ENCODE results near the gene GNAI3. TPM values are rescaled to one million over a fixed set of nuclear protein-coding genes. Genes with fewer than 3 reads are reported as not detected.
A peak's percentile ranks its signal among the peaks of the same experiment; 100 is the strongest.

The GNAI3 gene
- total RNA-seq, 2 donors from 2014 or later = 7.8 to 8.8 TPM

DNA sequence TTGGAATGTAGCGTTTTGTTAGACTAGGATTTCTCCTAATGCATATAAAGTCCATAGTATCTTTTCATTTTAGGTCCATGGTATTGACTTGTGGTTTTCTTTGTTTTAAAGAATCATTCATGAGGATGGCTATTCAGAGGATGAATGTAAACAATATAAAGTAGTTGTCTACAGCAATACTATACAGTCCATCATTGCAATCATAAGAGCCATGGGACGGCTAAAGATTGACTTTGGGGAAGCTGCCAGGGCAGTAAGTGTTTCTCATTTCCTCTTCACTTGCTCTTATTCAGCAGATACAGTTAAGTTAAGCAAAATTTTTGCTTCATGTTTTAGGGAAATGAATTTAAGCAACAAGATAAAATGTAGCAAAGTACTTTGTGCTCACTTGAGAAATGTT, 25.4 kb downstream of the GNAI3 start:
- Mint-ChIP-seq H3K27ac (peak overlapping the region; percentile 67), H3K27me3 (no peaks in the 10 kb centered on the region), H3K4me1 (peaks cover 15% of the 10 kb centered on the region), H3K4me3 (no peak overlapping the region), H3K36me3 (ENCODE audit: low read depth) (peaks cover 2% of the 10 kb centered on the region)
- H3K9me3 ChIP-seq (ENCODE audit: control insufficient read depth, low read length, poor library complexity, severe bottlenecking) = no peaks in the 10 kb centered on the region
- no peak for ATAC-seq
- no peak for DNase-seq

- no peaks in the 10 kb centered on the region for H3K27me3 Mint-ChIP-seq
- H3K27ac Mint-ChIP-seq = no peak overlapping the region
- H3K9me3 ChIP-seq (ENCODE audit: control insufficient read depth, low read length, poor library complexity, severe bottlenecking) = no peaks in the 10 kb centered on the region
- no peak overlapping the region for H3K4me3 Mint-ChIP-seq
- H3K4me1 Mint-ChIP-seq = peaks cover 4% of the 10 kb centered on the region
- DNase-seq (no peak), ATAC-seq (no peak)
- H3K36me3 Mint-ChIP-seq (ENCODE audit: low read depth) = peaks cover 7% of the 10 kb centered on the region
Measured at GRCh38 chr1:109578947-109579443, 30.6 kb downstream of the GNAI3 start.

GRCh38 chr1:109579491-109579890, 31.1 kb downstream of the GNAI3 start:
- ATAC-seq (no peak), DNase-seq (no peak)
- Mint-ChIP-seq H3K27ac (no peak overlapping the region), H3K4me3 (no peak overlapping the region), H3K27me3 (no peaks in the 10 kb centered on the region), H3K36me3 (ENCODE audit: low read depth) (peaks cover 7% of the 10 kb centered on the region), H3K4me1 (peaks cover 4% of the 10 kb centered on the region)
- H3K9me3 ChIP-seq (ENCODE audit: control insufficient read depth, low read length, poor library complexity, severe bottlenecking) = no peaks in the 10 kb centered on the region

DNA sequence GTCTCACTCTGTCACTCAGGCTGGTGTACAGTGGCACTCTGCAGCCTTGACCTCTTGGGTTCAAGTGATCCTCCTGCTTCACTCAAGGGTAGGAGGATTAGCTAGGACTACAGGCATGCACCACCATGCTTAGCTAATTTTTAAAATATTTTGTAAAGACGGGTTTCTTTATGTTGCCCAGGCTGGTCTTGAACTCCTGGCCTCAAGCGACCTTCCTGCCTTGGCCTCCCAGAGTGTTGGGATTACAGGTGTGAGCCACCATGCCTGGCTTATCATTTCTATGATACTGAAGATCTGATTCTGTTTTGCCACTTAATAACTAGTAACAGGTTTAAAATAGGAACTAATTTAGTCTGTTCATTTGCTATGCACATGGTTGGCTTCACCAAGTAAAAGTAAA, 33.6 kb downstream of the GNAI3 start:
- peaks cover 6% of the 10 kb centered on the region for H3K4me1 Mint-ChIP-seq
- DNase-seq (no peak), ATAC-seq (no peak)
- H3K36me3 Mint-ChIP-seq (ENCODE audit: low read depth) = peaks cover 4% of the 10 kb centered on the region
- no peaks in the 10 kb centered on the region for H3K9me3 ChIP-seq (ENCODE audit: control insufficient read depth, low read length, poor library complexity, severe bottlenecking)
- H3K27ac Mint-ChIP-seq = peak overlapping the region; percentile 41
- no peak overlapping the region for H3K4me3 Mint-ChIP-seq
- H3K27me3 Mint-ChIP-seq = no peaks in the 10 kb centered on the region

GRCh38 chr1:109584766-109585165, 36.4 kb downstream of the GNAI3 start:
- H3K27me3 Mint-ChIP-seq = no peaks in the 10 kb centered on the region
- peaks cover 20% of the 10 kb centered on the region for H3K36me3 Mint-ChIP-seq (ENCODE audit: low read depth)
- H3K4me1 Mint-ChIP-seq = peaks cover 16% of the 10 kb centered on the region
- no peaks in the 10 kb centered on the region for H3K9me3 ChIP-seq (ENCODE audit: control insufficient read depth, low read length, poor library complexity, severe bottlenecking)
- DNase-seq (no peak), ATAC-seq (no peak)
- H3K4me3 Mint-ChIP-seq = no peak overlapping the region
- H3K27ac Mint-ChIP-seq = peak overlapping the region; percentile 27

DNA sequence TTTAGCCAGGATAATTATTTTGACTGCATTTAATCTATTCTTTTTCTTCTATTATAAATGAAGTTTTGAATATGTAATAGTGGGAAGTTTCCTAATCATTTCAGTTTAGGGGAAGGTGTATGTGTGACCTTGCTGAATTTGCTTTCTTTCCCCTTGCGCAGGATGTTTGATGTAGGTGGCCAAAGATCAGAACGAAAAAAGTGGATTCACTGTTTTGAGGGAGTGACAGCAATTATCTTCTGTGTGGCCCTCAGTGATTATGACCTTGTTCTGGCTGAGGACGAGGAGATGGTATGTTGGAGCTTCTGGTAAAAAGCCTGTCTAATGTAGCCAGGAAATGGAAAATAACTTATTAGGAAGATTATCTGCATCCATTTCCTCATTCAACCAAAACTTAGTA, 37.6 kb downstream of the GNAI3 start:
- H3K27ac Mint-ChIP-seq = no peak overlapping the region
- H3K9me3 ChIP-seq (ENCODE audit: control insufficient read depth, low read length, poor library complexity, severe bottlenecking) = no peaks in the 10 kb centered on the region
- H3K36me3 Mint-ChIP-seq (ENCODE audit: low read depth) = peaks cover 20% of the 10 kb centered on the region
- ATAC-seq = no peak
- no peak for DNase-seq
- H3K4me1 Mint-ChIP-seq = peaks cover 19% of the 10 kb centered on the region
- no peaks in the 10 kb centered on the region for H3K27me3 Mint-ChIP-seq
- no peak overlapping the region for H3K4me3 Mint-ChIP-seq

DNA sequence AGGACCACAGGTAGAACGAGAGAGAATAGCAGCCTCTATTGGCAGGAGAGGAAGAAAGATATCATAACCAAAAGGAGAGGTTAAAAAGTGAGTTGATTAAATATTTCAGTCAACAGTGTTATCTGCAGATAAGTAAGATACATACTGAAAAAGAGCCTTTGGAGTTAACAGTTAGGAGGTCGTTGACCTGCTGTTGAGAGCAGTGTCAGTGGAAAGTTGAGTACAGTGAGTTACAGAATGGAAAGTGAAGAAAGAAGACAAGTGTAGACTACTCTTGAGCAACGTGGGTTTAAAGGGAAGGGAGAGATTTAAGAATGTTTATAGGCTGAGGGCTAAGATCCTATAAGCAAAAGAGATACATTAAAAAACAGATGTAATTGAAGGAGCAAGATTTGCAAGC, 40.8 kb downstream of the GNAI3 start:
- no peak for DNase-seq
- H3K4me3 Mint-ChIP-seq = no peak overlapping the region
- H3K36me3 Mint-ChIP-seq (ENCODE audit: low read depth) = peaks cover 20% of the 10 kb centered on the region
- H3K27me3 Mint-ChIP-seq = no peaks in the 10 kb centered on the region
- H3K27ac Mint-ChIP-seq = peak overlapping the region; percentile 84
- peaks cover 19% of the 10 kb centered on the region for H3K4me1 Mint-ChIP-seq
- no peak for ATAC-seq
- H3K9me3 ChIP-seq (ENCODE audit: control insufficient read depth, low read length, poor library complexity, severe bottlenecking) = no peaks in the 10 kb centered on the region

DNA sequence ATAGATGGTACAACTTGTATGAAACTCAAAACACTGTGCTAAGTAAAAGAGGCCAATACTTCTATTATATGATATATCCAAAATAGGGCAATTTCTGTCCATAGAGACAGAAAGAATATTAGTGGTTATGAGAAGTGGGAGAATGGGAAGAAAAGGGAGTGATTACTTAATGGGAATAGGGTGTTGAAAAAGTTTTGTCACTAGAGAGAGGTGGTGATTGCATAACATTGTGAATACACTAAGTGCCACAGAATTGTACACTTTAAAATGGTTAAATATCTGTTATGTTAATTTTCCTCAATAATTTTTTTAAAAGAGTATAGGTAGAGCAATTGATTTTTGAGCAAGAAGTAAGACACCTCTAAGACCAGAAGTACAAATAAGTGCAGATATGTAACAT, 41.3 kb downstream of the GNAI3 start:
- Mint-ChIP-seq H3K4me3 (no peak overlapping the region), H3K4me1 (peaks cover 16% of the 10 kb centered on the region), H3K36me3 (ENCODE audit: low read depth) (peaks cover 20% of the 10 kb centered on the region), H3K27me3 (no peaks in the 10 kb centered on the region), H3K27ac (peak overlapping the region; percentile 84)
- no peaks in the 10 kb centered on the region for H3K9me3 ChIP-seq (ENCODE audit: control insufficient read depth, low read length, poor library complexity, severe bottlenecking)
- ATAC-seq = no peak
- no peak for DNase-seq

DNA sequence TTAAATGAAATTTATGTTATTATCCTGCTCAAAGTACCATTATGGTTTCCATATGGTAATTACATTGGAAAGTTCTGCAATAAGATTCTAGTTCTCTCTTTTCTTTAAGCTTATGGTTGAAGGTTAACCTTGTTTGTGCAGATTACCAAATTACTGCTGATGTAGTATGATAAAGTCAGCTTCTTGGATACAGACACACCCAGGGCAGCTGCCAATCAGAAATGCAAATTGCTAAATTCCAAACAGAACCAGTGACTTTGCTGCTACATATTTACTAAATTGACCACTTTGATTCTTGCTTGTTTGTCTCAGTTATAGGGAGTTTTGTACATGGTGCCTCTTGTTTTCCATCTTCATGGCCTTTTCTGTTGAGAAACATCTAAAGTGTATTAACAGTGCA, 44.5 kb downstream of the GNAI3 start:
- Mint-ChIP-seq H3K27ac (peak overlapping the region; percentile 24), H3K27me3 (no peaks in the 10 kb centered on the region), H3K4me1 (peaks cover 11% of the 10 kb centered on the region), H3K36me3 (ENCODE audit: low read depth) (peaks cover 15% of the 10 kb centered on the region), H3K4me3 (no peak overlapping the region)
- H3K9me3 ChIP-seq (ENCODE audit: control insufficient read depth, low read length, poor library complexity, severe bottlenecking) = no peaks in the 10 kb centered on the region
- DNase-seq (no peak), ATAC-seq (no peak)

GRCh38 chr1:109595531-109595930, 47.1 kb downstream of the GNAI3 start:
- peaks cover 2% of the 10 kb centered on the region for H3K36me3 Mint-ChIP-seq (ENCODE audit: low read depth)
- H3K27ac Mint-ChIP-seq = no peak overlapping the region
- ATAC-seq (no peak), DNase-seq (no peak)
- H3K9me3 ChIP-seq (ENCODE audit: control insufficient read depth, low read length, poor library complexity, severe bottlenecking) = no peaks in the 10 kb centered on the region
- no peaks in the 10 kb centered on the region for H3K27me3 Mint-ChIP-seq
- H3K4me1 Mint-ChIP-seq = peaks cover 8% of the 10 kb centered on the region
- no peak overlapping the region for H3K4me3 Mint-ChIP-seq

GRCh38 chr1:109598156-109598555, 49.7 kb downstream of the GNAI3 start:
- peaks cover 2% of the 10 kb centered on the region for H3K36me3 Mint-ChIP-seq (ENCODE audit: low read depth)
- DNase-seq (no peak), ATAC-seq (no peak)
- no peaks in the 10 kb centered on the region for H3K9me3 ChIP-seq (ENCODE audit: control insufficient read depth, low read length, poor library complexity, severe bottlenecking)
- H3K27me3 Mint-ChIP-seq = no peaks in the 10 kb centered on the region
- H3K27ac Mint-ChIP-seq = peak overlapping the region; percentile 74
- H3K4me1 Mint-ChIP-seq = peaks cover 18% of the 10 kb centered on the region
- H3K4me3 Mint-ChIP-seq = no peak overlapping the region

- Mint-ChIP-seq H3K27ac (peak overlapping the region; percentile 74), H3K27me3 (no peaks in the 10 kb centered on the region), H3K4me3 (no peak overlapping the region), H3K36me3 (ENCODE audit: low read depth) (peaks cover under 1% of the 10 kb centered on the region), H3K4me1 (peaks cover 23% of the 10 kb centered on the region)
- peak; percentile 8 for ATAC-seq
- no peak for DNase-seq
- no peaks in the 10 kb centered on the region for H3K9me3 ChIP-seq (ENCODE audit: control insufficient read depth, low read length, poor library complexity, severe bottlenecking)
Measured at GRCh38 chr1:109598655-109599054, 50.2 kb downstream of the GNAI3 start.

DNA sequence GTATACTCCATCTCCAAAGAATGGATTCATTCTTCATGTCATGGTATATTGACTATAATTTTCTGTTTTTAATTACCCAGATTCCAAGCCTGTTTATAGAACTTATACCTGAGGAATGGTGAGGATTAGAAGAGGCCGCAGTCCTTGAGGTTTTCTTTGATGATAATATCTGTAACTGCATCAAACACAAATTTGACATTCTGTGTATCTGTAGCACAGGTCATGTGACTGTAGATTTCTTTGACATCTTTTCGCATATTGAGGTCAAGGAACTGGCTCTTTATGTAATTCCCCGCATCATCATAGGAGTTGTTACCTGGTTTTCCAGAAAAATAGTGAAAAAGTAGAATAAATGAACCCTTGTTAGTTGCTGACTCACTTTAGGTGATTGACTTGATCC, 54.8 kb downstream of the GNAI3 start:
- peak; percentile 86 for ATAC-seq

DNA sequence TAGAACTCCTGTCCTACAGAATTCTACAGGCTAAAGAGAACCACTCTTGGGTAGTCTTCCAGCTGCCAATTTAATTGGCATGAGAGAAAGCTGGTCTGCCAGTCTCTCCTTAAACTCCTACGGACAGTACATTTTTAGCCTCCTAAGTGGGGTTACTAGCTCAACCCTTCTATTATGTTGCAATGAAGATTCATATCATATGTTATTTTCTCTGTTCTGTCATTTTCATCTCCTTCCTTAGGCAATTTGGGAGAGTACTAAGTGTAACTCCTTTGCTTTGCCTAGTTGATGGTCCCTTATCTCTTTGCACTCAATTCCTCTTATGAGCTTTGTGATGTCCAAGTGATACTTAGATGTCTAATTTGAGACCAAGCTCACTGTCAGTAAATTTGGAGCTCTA, 57.0 kb downstream of the GNAI3 start:
- H3K4me3 Mint-ChIP-seq = no peak overlapping the region
- no peaks in the 10 kb centered on the region for H3K9me3 ChIP-seq (ENCODE audit: control insufficient read depth, low read length, poor library complexity, severe bottlenecking)
- no peaks in the 10 kb centered on the region for H3K36me3 Mint-ChIP-seq (ENCODE audit: low read depth)
- H3K27ac Mint-ChIP-seq = no peak overlapping the region
- H3K4me1 Mint-ChIP-seq = peaks cover 18% of the 10 kb centered on the region
- ATAC-seq (no peak), DNase-seq (no peak)
- H3K27me3 Mint-ChIP-seq = no peaks in the 10 kb centered on the region

More for the DNA sequence above, 54.8 kb downstream of the GNAI3 start:
- Mint-ChIP-seq H3K4me3 (no peak overlapping the region), H3K27me3 (no peaks in the 10 kb centered on the region), H3K4me1 (peaks cover 23% of the 10 kb centered on the region), H3K36me3 (ENCODE audit: low read depth) (no peaks in the 10 kb centered on the region), H3K27ac (peak overlapping the region; percentile 91)
- no peaks in the 10 kb centered on the region for H3K9me3 ChIP-seq (ENCODE audit: control insufficient read depth, low read length, poor library complexity, severe bottlenecking)
- no peak for DNase-seq
